HG02970 (cell line): Measurements from ENCODE around the gene TOMM5.

Experiments
- ATAC-seq: cut with Tn5 transposase; IDR thresholded peaks from one replicate; pipeline ENCODE4 v1.9.1; 2021; ENCODE audit warnings: mild to moderate bottlenecking, moderate library complexity, moderate number of reproducible peaks; ENCODE audit not compliant: unreplicated experiment, low FRiP score

Gene TOMM5

GRCh38 chr9:37564916-37565315, 27.5 kb downstream of the TOMM5 start:
- ATAC-seq, result no peak

- no peak for ATAC-seq
Measured at GRCh38 chr9:37563806-37564513, 28.4 kb downstream of the TOMM5 start.

GRCh38 chr9:37562826-37563225, 29.6 kb downstream of the TOMM5 start:
- no peak for ATAC-seq

GRCh38 chr9:37561682-37562081, 30.7 kb downstream of the TOMM5 start:
- ATAC-seq, result no peak

DNA sequence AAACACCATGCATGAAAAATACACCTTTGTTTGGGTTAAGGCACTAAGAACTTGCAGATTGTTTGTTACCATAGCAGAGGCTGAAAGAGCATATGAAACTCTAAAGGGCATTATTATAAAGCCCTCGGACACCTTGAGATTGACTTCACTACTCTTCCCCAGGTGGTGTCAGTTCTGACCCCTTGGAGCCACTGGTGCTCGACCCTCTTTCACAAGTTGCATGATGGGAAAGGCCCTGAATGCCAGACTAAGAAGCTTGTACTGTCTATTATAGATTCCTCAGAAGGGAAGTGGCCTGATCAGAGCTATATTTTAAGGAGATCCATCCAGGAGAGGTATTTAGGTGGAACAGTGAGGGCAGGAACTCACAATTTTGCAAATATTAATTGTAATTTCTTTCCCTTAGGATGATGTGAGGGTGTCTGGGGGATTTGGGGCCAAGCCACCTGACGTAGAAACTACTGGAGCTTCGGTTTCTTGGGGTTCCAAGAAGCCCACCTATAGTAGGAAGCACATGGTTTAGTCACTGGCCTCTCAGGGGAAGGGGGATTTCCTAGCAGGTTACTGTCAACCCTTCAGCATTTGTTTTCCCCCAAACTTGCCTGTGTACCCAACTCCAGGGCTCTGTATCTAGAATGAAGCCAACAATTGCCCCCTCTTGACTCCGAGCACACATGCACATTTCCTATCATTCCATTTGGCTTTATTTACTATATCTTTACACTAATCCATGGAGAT, 32.4 kb downstream of the TOMM5 start:
- no peak for ATAC-seq

DNA sequence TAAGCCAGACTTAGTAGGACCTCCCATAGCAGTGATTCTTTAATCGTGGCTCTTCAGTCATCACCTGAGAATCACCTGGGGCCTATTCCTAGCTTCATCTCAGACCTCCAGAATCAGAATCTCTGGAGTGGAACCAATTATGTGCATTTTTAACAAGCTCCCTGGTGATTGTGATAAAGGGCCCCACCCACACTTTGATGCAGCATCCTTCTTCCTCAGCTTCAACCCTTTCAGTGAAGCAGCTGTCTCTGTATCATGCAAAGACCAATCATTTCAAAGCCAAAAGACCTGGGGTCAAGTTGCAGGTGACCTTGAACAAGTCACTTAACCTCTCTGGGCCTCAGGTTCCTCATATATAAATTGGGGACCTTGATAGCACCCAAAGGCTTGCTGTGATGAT, 33.3 kb downstream of the TOMM5 start:
- ATAC-seq, result no peak

GRCh38 chr9:37555786-37556185, 36.6 kb downstream of the TOMM5 start:
- ATAC-seq, result no peak

DNA sequence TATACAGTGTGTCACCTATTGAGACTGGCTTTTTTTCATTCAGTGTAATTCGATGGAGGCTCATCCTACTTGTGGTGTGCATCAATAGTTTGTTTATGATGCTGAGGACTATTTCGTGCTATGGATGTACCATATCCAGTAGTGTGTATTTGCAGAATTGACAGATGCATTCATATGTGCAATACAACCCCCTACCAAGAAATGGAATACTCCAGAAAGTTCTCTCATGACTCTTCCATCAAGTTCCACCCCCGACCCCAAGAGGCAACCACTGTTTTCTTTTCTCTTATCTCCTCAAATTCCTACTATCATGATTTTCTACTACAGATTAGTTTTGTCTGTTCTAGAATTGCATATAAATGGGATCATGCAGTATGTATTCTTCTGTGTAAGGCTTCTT, 38.1 kb downstream of the TOMM5 start:
- ATAC-seq, result no peak

DNA sequence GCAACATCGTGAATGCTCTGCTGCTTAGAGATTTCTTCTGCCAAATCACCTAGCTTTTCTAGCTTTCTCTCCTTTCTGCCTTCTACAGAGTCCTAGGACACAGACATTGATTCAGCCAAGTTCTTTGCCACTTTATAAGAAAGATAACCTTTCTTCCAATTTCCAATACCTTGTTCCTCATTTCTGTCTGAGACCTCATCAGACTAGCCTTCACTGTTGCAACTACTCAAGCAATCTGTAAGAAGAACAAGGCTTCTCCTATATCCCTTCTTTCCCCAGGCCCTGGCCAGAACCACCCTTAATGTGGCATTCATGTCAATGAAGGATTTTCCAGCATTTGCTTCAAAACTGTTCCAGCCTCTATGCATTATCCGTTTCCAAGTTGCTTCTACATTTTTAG, 40.5 kb downstream of the TOMM5 start:
- ATAC-seq, result no peak

- no peak for ATAC-seq
Measured at GRCh38 chr9:37551468-37551867, 40.9 kb downstream of the TOMM5 start.

DNA sequence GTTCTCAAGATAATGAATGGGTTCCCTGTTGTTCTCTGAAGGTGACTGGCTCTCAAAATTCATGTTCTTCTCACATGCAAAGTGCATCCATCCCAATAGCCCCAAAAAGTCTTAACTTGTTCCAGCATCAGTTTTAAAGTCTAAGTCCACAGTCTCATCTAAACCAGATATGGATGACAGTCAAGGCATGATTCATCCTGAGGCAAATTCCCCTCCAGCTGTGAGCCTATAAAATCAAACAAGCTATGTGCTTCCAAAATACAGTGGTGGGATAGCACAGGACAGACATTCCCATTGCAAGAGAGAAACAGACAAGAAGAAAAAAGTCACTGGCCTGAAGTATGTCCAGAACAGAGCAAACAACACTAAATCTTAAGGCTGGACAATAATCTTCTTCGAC, 41.6 kb downstream of the TOMM5 start:
- no peak for ATAC-seq

- ATAC-seq, result no peak
Measured at GRCh38 chr9:37549527-37549926, 42.9 kb downstream of the TOMM5 start.

DNA sequence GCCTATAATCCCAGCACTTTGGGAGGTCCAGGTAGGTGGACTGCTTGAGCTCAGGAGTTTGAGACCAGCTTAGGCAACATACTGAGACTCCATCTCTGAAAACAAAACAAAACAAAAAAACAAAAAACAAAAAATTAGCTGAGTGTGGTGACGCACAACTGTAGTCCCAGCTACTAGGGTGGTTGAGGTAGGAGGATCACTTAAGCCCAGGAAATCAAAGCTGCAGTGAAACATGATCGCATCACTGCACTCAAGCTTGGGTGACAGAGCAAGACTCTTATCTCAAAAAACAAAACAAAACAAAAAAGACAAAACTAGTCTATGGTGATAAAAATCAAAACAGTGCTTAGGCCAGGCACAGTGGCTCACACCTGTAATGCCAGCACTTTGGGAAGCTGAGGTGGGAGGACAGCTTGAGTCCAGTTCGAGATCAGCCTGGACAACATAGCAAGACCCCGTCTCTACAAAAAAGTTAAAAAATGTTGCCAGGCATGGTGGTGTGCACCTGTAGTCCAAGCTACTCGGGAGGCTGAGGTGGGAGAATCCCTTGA, 45.0 kb downstream of the TOMM5 start:
- ATAC-seq, result no peak

DNA sequence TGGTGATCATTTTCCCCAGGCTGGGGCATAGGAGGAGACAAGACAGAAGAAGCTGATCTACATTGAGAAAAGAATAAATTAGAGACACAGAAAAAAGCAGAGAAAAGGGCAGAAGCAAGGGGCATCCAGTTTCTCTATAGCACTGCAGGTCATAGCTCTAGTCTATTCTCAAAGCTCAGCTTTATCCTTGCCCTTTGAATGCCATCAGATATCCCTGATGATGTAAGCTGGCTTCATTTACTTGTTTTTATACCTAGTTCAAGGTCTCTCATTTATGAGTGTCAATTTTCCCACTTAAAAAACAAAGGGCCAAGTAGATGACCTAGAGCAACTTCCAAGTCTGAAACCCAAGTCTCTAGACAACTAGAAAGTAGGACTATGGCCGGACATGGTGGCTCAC, 48.9 kb downstream of the TOMM5 start:
- no peak for ATAC-seq

GRCh38 chr9:37542895-37543294, 49.5 kb downstream of the TOMM5 start:
- ATAC-seq, result no peak

DNA sequence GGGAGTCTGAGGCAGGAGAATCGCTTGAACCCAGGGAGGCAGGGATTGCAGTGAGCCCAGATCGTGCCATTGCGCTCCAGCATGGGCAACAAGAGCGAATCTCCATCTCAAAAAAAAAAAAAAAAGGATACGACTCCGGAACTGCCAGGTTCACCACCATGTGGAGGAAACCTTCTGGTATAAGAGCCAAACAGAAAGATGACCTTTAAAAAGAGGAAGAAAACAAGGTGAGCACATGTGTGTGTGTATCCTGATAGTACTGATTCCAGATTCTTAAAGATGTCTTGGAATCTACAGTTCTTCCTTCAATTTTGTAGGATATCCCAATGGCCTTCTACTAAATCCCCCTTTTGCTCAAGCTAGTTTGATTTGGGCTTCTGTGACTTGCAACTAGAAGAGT, 49.9 kb downstream of the TOMM5 start:
- ATAC-seq, result no peak

DNA sequence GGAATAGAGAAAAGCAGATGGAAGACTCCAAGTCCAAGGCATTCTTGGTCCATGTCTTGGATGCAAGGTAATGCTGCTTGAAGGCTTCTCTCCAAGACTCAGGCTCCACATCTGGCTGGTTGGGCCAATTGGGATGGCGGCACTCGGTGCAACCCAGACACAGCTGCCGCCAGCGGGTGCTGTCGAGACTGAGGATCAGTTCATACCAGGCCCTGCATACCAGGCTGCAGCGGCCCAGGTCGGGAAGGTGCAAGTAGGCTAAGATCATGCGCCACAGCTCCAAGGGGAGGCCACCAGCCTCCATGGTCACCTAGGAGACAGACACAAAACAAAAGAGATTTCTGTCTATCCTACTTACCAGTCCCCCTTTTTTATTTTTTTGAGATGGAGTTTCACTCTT, 50.9 kb downstream of the TOMM5 start:
- no peak for ATAC-seq

GRCh38 chr9:37540634-37541033, 51.8 kb downstream of the TOMM5 start:
- ATAC-seq, result no peak

GRCh38 chr9:37539634-37540033, 52.8 kb downstream of the TOMM5 start:
- ATAC-seq, result no peak
